Measurements from ENCODE around the gene IGSF21.

DNA sequence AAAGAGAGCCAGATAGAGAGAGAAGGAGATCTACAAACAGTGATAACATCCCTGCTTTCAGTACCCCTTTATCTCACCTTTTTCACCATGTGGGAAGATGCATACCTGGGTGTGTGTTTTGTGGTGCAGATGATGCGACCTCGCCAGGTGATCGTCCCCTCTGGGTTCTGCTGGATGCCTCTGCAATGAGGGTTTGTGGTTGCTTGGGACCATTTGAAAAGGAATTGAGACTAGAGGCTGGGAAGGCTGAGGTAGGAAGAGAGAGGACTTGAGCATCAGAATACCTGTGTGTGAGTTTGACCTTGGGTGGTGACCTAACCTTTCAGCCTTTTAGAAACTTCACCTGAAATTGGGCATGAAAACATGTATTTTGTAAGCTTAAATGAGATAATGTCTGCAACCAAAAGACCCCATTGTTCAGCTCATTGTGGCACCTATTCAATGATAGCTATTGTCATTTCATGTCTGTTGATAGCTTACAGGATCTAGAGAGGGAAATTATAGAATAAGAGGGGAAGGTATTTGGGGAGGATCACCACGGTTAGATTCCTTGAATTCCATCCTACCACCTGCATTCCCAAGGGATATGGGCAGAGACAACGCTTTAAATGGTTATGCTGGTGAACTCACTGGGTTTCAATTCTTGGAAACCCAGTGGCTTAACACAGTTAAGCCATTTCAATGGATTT lies 125.7 kb downstream of the IGSF21 start:
- TF ChIP-seq, protein P1, sequence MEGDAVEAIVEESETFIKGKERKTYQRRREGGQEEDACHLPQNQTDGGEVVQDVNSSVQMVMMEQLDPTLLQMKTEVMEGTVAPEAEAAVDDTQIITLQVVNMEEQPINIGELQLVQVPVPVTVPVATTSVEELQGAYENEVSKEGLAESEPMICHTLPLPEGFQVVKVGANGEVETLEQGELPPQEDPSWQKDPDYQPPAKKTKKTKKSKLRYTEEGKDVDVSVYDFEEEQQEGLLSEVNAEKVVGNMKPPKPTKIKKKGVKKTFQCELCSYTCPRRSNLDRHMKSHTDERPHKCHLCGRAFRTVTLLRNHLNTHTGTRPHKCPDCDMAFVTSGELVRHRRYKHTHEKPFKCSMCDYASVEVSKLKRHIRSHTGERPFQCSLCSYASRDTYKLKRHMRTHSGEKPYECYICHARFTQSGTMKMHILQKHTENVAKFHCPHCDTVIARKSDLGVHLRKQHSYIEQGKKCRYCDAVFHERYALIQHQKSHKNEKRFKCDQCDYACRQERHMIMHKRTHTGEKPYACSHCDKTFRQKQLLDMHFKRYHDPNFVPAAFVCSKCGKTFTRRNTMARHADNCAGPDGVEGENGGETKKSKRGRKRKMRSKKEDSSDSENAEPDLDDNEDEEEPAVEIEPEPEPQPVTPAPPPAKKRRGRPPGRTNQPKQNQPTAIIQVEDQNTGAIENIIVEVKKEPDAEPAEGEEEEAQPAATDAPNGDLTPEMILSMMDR (IDR thresholded peaks at IDR 0.05; ENCODE audit: low read length), result no peak
- TF ChIP-seq EZH2 (optimal IDR thresholded peaks at IDR 0.05; ENCODE audit: low read depth, low read length) (no peak), EZH2phosphoT487 (IDR thresholded peaks at IDR 0.05; ENCODE audit: low read length) (no peak)
